ENCODE measurements around the gene MRAS.

The MRAS gene

DNA sequence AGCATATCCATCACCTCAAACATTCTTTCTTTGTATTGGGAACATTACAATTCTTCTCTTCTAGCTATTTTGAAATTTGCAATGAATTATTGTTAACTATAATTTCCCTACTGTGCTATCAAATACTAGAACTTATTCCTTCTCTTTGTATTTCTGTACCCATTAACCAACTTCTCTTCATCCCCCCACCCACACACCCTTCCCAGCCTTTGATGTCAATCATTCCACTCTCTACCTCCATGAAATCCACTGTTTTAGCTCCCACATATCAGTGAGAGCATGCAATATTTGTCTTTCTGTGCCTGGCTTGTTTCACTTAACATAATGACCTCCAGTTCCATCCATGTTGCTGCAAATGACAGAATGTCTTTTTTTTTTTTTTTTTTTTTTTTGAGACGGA is 30.6 kb downstream of the MRAS start (continued):
- TF ChIP-seq, protein P1, sequence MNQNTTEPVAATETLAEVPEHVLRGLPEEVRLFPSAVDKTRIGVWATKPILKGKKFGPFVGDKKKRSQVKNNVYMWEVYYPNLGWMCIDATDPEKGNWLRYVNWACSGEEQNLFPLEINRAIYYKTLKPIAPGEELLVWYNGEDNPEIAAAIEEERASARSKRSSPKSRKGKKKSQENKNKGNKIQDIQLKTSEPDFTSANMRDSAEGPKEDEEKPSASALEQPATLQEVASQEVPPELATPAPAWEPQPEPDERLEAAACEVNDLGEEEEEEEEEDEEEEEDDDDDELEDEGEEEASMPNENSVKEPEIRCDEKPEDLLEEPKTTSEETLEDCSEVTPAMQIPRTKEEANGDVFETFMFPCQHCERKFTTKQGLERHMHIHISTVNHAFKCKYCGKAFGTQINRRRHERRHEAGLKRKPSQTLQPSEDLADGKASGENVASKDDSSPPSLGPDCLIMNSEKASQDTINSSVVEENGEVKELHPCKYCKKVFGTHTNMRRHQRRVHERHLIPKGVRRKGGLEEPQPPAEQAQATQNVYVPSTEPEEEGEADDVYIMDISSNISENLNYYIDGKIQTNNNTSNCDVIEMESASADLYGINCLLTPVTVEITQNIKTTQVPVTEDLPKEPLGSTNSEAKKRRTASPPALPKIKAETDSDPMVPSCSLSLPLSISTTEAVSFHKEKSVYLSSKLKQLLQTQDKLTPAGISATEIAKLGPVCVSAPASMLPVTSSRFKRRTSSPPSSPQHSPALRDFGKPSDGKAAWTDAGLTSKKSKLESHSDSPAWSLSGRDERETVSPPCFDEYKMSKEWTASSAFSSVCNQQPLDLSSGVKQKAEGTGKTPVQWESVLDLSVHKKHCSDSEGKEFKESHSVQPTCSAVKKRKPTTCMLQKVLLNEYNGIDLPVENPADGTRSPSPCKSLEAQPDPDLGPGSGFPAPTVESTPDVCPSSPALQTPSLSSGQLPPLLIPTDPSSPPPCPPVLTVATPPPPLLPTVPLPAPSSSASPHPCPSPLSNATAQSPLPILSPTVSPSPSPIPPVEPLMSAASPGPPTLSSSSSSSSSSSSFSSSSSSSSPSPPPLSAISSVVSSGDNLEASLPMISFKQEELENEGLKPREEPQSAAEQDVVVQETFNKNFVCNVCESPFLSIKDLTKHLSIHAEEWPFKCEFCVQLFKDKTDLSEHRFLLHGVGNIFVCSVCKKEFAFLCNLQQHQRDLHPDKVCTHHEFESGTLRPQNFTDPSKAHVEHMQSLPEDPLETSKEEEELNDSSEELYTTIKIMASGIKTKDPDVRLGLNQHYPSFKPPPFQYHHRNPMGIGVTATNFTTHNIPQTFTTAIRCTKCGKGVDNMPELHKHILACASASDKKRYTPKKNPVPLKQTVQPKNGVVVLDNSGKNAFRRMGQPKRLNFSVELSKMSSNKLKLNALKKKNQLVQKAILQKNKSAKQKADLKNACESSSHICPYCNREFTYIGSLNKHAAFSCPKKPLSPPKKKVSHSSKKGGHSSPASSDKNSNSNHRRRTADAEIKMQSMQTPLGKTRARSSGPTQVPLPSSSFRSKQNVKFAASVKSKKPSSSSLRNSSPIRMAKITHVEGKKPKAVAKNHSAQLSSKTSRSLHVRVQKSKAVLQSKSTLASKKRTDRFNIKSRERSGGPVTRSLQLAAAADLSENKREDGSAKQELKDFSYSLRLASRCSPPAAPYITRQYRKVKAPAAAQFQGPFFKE (tag by site-specific recombination; IDR thresholded peaks at IDR 0.05; ENCODE audit: borderline replicate concordance) = no peak
- TF ChIP-seq, protein P2, sequence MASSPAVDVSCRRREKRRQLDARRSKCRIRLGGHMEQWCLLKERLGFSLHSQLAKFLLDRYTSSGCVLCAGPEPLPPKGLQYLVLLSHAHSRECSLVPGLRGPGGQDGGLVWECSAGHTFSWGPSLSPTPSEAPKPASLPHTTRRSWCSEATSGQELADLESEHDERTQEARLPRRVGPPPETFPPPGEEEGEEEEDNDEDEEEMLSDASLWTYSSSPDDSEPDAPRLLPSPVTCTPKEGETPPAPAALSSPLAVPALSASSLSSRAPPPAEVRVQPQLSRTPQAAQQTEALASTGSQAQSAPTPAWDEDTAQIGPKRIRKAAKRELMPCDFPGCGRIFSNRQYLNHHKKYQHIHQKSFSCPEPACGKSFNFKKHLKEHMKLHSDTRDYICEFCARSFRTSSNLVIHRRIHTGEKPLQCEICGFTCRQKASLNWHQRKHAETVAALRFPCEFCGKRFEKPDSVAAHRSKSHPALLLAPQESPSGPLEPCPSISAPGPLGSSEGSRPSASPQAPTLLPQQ (tag by site-specific recombination; IDR thresholded peaks at IDR 0.05) = no peak
- TF ChIP-seq ZNF140 (tag by site-specific recombination; IDR thresholded peaks at IDR 0.05) (no peak), ZNF510 (tag by site-specific recombination; IDR thresholded peaks at IDR 0.05; ENCODE audit: insufficient replicate concordance) (no peak), ZBTB7A (tag by site-specific recombination; IDR thresholded peaks at IDR 0.05; ENCODE audit: low read depth) (no peak), ZNF664 (tag by site-specific recombination; IDR thresholded peaks at IDR 0.05) (no peak), ZNF530 (tag by site-specific recombination; IDR thresholded peaks at IDR 0.05; ENCODE audit: low read depth) (no peak), ZNF112 (tag by site-specific recombination; IDR thresholded peaks at IDR 0.05) (no peak), ZNF529 (tag by site-specific recombination; IDR thresholded peaks at IDR 0.05; ENCODE audit: insufficient replicate concordance) (no peak), ZNF426 (tag by site-specific recombination; IDR thresholded peaks at IDR 0.05) (no peak), ZNF521 (tag by site-specific recombination; IDR thresholded peaks at IDR 0.05) (no peak)
- TF ChIP-seq, protein P3, sequence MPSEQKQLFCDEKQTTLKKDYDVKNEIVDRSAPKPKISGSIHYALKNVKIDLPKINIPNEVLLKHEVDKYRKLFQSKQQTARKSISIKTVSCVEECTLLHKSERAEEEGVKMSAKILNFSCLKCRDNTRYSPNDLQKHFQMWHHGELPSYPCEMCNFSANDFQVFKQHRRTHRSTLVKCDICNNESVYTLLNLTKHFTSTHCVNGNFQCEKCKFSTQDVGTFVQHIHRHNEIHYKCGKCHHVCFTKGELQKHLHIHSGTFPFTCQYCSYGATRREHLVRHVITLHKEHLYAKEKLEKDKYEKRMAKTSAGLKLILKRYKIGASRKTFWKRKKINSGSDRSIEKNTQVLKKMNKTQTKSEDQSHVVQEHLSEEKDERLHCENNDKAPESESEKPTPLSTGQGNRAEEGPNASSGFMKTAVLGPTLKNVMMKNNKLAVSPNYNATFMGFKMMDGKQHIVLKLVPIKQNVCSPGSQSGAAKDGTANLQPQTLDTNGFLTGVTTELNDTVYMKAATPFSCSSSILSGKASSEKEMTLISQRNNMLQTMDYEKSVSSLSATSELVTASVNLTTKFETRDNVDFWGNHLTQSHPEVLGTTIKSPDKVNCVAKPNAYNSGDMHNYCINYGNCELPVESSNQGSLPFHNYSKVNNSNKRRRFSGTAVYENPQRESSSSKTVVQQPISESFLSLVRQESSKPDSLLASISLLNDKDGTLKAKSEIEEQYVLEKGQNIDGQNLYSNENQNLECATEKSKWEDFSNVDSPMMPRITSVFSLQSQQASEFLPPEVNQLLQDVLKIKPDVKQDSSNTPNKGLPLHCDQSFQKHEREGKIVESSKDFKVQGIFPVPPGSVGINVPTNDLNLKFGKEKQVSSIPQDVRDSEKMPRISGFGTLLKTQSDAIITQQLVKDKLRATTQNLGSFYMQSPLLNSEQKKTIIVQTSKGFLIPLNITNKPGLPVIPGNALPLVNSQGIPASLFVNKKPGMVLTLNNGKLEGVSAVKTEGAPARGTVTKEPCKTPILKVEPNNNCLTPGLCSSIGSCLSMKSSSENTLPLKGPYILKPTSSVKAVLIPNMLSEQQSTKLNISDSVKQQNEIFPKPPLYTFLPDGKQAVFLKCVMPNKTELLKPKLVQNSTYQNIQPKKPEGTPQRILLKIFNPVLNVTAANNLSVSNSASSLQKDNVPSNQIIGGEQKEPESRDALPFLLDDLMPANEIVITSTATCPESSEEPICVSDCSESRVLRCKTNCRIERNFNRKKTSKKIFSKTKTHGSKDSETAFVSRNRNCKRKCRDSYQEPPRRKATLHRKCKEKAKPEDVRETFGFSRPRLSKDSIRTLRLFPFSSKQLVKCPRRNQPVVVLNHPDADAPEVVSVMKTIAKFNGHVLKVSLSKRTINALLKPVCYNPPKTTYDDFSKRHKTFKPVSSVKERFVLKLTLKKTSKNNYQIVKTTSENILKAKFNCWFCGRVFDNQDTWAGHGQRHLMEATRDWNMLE (tag by site-specific recombination; conservative IDR thresholded peaks at IDR 0.05; ENCODE audit: low read depth) = no peak
- TF ChIP-seq, protein P4, sequence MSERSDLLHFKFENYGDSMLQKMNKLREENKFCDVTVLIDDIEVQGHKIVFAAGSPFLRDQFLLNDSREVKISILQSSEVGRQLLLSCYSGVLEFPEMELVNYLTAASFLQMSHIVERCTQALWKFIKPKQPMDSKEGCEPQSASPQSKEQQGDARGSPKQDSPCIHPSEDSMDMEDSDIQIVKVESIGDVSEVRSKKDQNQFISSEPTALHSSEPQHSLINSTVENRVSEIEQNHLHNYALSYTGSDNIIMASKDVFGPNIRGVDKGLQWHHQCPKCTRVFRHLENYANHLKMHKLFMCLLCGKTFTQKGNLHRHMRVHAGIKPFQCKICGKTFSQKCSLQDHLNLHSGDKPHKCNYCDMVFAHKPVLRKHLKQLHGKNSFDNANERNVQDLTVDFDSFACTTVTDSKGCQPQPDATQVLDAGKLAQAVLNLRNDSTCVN (tag by site-specific recombination; optimal IDR thresholded peaks at IDR 0.05) = no peak

Data from HEK293 (cell line).